ENCODE measurements around the gene QSOX1. TPM values are rescaled to one million over a fixed set of nuclear protein-coding genes. Genes with fewer than 3 reads are reported as not detected.

QSOX1 gene
- total and polyA plus RNA-seq, 2 experiments from 2014 or later, result 225 to 257 TPM

DNA sequence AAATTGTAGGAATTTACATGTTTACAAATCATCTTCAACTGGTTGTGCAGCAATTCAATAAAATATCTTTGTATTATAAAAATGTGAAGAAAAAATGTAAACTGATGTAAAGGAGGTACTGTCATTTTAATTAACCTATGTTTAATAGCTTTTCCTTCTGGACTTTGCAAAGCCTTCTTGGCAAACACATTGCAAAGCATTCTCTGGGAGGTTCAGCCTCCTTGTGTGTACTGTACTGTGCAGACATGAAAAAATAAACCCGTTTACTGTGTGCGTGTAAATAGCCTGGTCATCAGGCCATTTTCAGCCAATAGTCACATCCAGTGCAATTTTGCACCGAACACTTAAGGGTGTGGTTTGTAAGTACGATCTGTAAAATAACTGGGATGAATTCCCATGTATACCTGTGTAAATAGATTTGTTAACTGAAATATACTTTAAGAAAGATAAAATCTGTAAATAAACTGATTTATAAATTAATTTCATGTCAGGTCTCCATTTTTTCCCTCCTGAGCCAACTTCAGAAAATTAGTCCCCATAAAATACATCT, 40.2 kb upstream of the QSOX1 start:
- Histone ChIP-seq H3K4me3 (no peak overlapping the region), H2AFZ (no peak overlapping the region), H3K9me3 (ENCODE audit: low read depth) (no peaks in the 10 kb centered on the region), H3K27ac (no peak overlapping the region), H3K36me3 (replicated peaks; ENCODE audit: insufficient read depth, low read depth) (no peaks in the 10 kb centered on the region), H3K9me2 (replicated peaks; ENCODE audit: insufficient read depth) (no peaks in the 10 kb centered on the region), H3K79me2 (no peaks in the 10 kb centered on the region), H3K4me2 (no peak overlapping the region), H4K20me1 (ENCODE audit: insufficient read depth, poor library complexity, severe bottlenecking) (no peaks in the 10 kb centered on the region), H3K4me1 (ENCODE audit: insufficient read depth) (peaks cover 6% of the 10 kb centered on the region), H3K27me3 (no peaks in the 10 kb centered on the region)
- TF ChIP-seq EZH2 (IDR thresholded peaks at IDR 0.05; ENCODE audit: borderline replicate concordance) (no peak), EZH2phosphoT487 (IDR thresholded peaks at IDR 0.05; ENCODE audit: low read depth, severe bottlenecking, unreplicated experiment) (no peak)
- TF ChIP-seq, protein P1, sequence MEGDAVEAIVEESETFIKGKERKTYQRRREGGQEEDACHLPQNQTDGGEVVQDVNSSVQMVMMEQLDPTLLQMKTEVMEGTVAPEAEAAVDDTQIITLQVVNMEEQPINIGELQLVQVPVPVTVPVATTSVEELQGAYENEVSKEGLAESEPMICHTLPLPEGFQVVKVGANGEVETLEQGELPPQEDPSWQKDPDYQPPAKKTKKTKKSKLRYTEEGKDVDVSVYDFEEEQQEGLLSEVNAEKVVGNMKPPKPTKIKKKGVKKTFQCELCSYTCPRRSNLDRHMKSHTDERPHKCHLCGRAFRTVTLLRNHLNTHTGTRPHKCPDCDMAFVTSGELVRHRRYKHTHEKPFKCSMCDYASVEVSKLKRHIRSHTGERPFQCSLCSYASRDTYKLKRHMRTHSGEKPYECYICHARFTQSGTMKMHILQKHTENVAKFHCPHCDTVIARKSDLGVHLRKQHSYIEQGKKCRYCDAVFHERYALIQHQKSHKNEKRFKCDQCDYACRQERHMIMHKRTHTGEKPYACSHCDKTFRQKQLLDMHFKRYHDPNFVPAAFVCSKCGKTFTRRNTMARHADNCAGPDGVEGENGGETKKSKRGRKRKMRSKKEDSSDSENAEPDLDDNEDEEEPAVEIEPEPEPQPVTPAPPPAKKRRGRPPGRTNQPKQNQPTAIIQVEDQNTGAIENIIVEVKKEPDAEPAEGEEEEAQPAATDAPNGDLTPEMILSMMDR (IDR thresholded peaks at IDR 0.05; ENCODE audit: poor library complexity), result no peak
- 91% methylated on average over 4 of the region's 4 CpGs for WGBS (ENCODE audit: low lambda C conversion rate, missing lambda C conversion rate)
- DNase-seq (ENCODE audit: low spot score), result no peak

DNA sequence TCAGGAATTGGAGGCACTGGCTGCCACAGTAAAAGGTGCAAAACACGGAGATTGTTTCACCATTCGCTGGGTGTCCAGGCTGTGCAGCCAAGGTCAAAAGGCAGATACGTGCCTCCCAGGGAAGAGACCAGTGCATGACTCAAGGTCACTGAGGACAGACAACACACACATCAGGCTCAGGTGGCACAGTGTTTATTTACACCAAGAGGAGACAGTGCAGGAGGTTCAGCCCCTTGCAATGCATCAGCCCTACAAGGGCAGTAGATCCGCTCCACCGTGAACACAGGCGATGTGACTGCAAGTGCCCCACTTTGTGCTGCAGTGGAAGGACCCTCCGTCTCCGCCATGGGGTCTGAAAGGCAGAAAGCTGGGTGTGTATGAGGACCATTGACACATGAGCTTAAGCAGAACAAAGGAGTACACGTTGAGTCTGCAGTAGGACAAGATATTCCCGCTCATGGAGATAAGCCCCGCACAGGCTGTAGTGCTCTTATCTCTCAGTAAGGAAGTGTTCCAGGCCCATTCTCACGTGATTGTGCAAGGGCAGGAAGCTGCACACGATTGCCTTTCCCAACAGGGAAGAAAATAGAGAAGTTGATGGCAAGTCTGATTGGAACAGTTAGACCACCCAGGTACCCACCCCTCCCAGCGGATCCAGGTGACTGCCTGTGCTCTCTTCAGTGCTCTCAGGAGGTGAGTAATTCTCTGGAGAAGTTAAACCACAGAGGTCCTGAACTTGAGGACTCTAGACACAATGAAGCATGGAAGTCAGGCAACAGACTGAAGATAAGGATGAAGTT, 37.5 kb upstream of the QSOX1 start:
- Histone ChIP-seq H3K9me2 (replicated peaks; ENCODE audit: insufficient read depth) (no peaks in the 10 kb centered on the region), H3K27ac (peak overlapping the region; percentile 52), H3K79me2 (no peaks in the 10 kb centered on the region), H3K36me3 (replicated peaks; ENCODE audit: insufficient read depth, low read depth) (no peaks in the 10 kb centered on the region), H3K4me2 (no peak overlapping the region), H3K27me3 (no peaks in the 10 kb centered on the region), H3K4me3 (no peak overlapping the region), H4K20me1 (ENCODE audit: insufficient read depth, poor library complexity, severe bottlenecking) (no peaks in the 10 kb centered on the region), H2AFZ (no peak overlapping the region), H3K4me1 (ENCODE audit: insufficient read depth) (peaks cover 6% of the 10 kb centered on the region), H3K9me3 (ENCODE audit: low read depth) (no peaks in the 10 kb centered on the region)
- TF ChIP-seq EZH2 (IDR thresholded peaks at IDR 0.05; ENCODE audit: borderline replicate concordance) (no peak), EZH2phosphoT487 (IDR thresholded peaks at IDR 0.05; ENCODE audit: low read depth, severe bottlenecking, unreplicated experiment) (no peak)
- TF ChIP-seq, protein P1 (IDR thresholded peaks at IDR 0.05; ENCODE audit: poor library complexity), result no peak
- DNase-seq (ENCODE audit: low spot score), result peak; percentile 60
- 58% methylated on average over 14 of the region's 14 CpGs for WGBS (ENCODE audit: low lambda C conversion rate, missing lambda C conversion rate)

DNA sequence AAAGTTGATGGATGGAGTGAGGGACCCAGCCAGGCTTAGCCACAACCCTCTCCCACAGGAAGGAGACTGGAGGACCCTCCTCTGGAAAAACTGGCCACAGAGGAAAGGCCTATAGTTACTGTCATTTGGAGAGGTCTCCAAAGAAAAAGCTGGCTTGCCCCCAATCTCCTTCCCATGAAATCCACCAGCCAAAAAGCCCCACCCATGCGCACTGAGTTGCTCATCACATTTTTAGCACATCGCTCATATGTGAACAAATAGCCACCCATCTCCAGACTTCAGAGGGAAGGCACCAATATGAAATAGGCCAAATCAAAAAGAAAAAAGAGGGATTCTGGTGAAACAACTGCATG, 36.9 kb upstream of the QSOX1 start:
- Histone ChIP-seq H3K79me2 (no peaks in the 10 kb centered on the region), H3K4me1 (ENCODE audit: insufficient read depth) (peaks cover 6% of the 10 kb centered on the region), H3K9me2 (replicated peaks; ENCODE audit: insufficient read depth) (no peaks in the 10 kb centered on the region), H3K4me3 (no peak overlapping the region), H2AFZ (no peak overlapping the region), H3K9me3 (ENCODE audit: low read depth) (no peaks in the 10 kb centered on the region), H3K36me3 (replicated peaks; ENCODE audit: insufficient read depth, low read depth) (no peaks in the 10 kb centered on the region), H3K27ac (peak overlapping the region; percentile 52), H3K4me2 (no peak overlapping the region), H3K27me3 (no peaks in the 10 kb centered on the region), H4K20me1 (ENCODE audit: insufficient read depth, poor library complexity, severe bottlenecking) (no peaks in the 10 kb centered on the region)
- 95% methylated on average over 2 of the region's 2 CpGs for WGBS (ENCODE audit: low lambda C conversion rate, missing lambda C conversion rate)
- DNase-seq (ENCODE audit: low spot score), result no peak
- TF ChIP-seq EZH2phosphoT487 (IDR thresholded peaks at IDR 0.05; ENCODE audit: low read depth, severe bottlenecking, unreplicated experiment) (no peak), EZH2 (IDR thresholded peaks at IDR 0.05; ENCODE audit: borderline replicate concordance) (no peak)
- TF ChIP-seq, protein P1 (IDR thresholded peaks at IDR 0.05; ENCODE audit: poor library complexity), result no peak

Measured in hepatocyte (in vitro differentiated cells).